Measurements from ENCODE around the gene TNFRSF14. TPM values are rescaled to one million over a fixed set of nuclear protein-coding genes. Genes with fewer than 3 reads are reported as not detected.
"Not testable (repeated sequence)": the region's sequence is repeated elsewhere in the genome, so short reads cannot be mapped to it uniquely, and the experiment has no call there.

The TNFRSF14 gene
- total RNA-seq, 4 donors from 2014 or later, result 36.3 to 47.5 (median 46.7) TPM

DNA sequence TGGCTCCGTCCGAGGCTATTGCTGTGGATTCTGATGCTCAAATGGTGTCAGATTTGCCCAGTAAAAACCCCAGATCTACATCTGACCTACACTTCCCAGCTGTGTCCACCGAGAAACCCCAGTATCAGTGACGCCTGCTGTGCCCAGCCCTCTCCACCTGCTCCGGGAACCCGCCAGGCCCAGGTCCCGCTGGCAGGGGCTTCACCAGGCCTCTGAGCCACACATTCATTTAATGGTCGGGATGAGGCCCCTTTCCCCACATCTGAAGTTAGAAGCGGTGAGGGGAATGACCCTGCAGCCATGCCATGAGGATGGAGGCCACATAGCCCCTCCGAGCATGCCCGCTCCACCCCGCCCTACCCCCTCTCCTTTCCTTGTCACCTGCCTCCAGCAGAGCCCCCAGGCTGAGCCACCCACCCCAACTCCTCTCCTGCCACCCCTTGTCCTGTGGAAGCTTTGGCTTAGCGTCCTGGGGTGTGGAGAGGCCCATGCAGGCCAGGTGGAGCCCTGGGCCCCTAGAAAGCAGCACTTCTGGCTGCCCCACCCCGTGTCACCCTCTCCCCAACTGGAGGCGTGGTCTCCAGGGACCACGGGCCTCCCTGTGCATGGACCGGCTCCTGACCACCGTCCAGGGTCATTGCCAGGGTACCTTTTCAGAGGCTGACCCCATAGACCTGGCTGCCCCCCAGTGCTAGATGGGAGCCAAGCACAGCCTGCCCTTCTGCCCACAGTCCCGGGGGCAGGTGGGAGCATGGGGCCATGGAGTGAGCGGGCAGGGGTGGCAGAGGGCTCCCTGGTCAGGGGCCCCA lies 8.0 kb downstream of the TNFRSF14 start:
- peaks cover 0 to 4% of the 10 kb centered on the region in 2 donors for H3K4me1 ChIP-seq
- no peak overlapping the region for H3K27ac ChIP-seq
- no peak overlapping the region for H3K4me3 ChIP-seq (replicated peaks in 1 of 3)
- H3K9me3 ChIP-seq, result no peaks in the 10 kb centered on the region
- 86 to 92% methylated on average over 16 to 19 of the region's 20 CpGs for WGBS, 2 donors
- TF ChIP-seq, protein P1, sequence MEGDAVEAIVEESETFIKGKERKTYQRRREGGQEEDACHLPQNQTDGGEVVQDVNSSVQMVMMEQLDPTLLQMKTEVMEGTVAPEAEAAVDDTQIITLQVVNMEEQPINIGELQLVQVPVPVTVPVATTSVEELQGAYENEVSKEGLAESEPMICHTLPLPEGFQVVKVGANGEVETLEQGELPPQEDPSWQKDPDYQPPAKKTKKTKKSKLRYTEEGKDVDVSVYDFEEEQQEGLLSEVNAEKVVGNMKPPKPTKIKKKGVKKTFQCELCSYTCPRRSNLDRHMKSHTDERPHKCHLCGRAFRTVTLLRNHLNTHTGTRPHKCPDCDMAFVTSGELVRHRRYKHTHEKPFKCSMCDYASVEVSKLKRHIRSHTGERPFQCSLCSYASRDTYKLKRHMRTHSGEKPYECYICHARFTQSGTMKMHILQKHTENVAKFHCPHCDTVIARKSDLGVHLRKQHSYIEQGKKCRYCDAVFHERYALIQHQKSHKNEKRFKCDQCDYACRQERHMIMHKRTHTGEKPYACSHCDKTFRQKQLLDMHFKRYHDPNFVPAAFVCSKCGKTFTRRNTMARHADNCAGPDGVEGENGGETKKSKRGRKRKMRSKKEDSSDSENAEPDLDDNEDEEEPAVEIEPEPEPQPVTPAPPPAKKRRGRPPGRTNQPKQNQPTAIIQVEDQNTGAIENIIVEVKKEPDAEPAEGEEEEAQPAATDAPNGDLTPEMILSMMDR (IDR thresholded peaks at IDR 0.05), result no peak
- no peak for TF ChIP-seq POLR2A (IDR thresholded peaks at IDR 0.05)
- intact Hi-C loops (cut with DNase I), result no loop called here
- no peaks in the 10 kb centered on the region for H3K27me3 ChIP-seq
- no peak for DNase-seq
- H3K36me3 ChIP-seq, result no peaks in the 10 kb centered on the region

DNA sequence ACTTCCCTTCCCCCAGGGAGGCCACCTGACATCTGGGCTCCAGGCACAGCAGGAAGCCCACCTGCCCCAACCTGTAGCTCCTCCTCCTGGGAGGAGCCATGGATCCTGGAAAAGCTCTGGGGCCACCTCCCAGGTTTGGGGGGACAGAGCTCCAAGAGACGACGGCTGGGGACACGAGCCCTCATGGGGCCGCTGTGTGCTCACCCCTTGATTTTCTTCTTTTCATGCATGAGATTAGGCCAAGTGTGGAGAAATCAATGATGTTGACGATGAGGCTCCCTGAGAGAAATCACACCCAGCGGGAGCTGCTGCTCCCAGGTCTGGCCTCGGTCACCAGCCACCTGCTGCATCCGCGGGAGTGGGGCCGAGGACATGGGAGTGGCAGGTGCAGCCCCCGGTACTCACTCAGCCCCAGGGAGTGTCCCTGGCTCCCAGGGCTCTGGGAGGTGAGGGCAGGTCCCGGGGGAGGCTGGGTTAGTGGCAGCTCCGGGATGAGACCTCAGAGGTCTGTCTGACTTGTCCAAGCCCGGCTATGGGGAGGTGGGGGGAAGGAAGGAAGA lies 8.7 kb downstream of the TNFRSF14 start:
- TF ChIP-seq, protein P1 (IDR thresholded peaks at IDR 0.05), result no peak
- no peaks in the 10 kb centered on the region for H3K36me3 ChIP-seq
- peaks cover 0 to 4% of the 10 kb centered on the region in 2 donors for H3K4me1 ChIP-seq
- 54 to 63% methylated on average over 9 to 14 of the region's 14 CpGs for WGBS, 2 donors
- H3K9me3 ChIP-seq, result no peaks in the 10 kb centered on the region
- H3K4me3 ChIP-seq (replicated peaks in 1 of 3), result no peak overlapping the region
- DNase-seq, result no peak
- intact Hi-C loops (cut with DNase I), result no loop called here
- H3K27me3 ChIP-seq, result no peaks in the 10 kb centered on the region
- no peak overlapping the region for H3K27ac ChIP-seq

- Histone ChIP-seq H3K27ac (no peak overlapping the region), H3K27me3 (no peaks in the 10 kb centered on the region), H3K36me3 (no peaks in the 10 kb centered on the region), H3K9me3 (no peaks in the 10 kb centered on the region), H3K4me1 (peaks cover 0 to 4% of the 10 kb centered on the region in 2 donors), H3K4me3 (replicated peaks in 1 of 3) (no peak overlapping the region)
- intact Hi-C loops (cut with DNase I), result no loop called here
- TF ChIP-seq POLR2A (IDR thresholded peaks at IDR 0.05), result no peak
- TF ChIP-seq, protein P1 (IDR thresholded peaks at IDR 0.05), result no peak
- DNase-seq, result no peak
- WGBS, 2 donors, result 75 to 89% methylated on average over 30 to 33 of the region's 34 CpGs
Observed at GRCh38 chr1:2566101-2567045, 10.2 kb downstream of the TNFRSF14 start.

- 90 to 95% methylated on average over 8 to 9 of the region's 16 CpGs for WGBS, 2 donors
- Histone ChIP-seq H3K4me1 (peaks cover 0 to 4% of the 10 kb centered on the region in 2 donors), H3K36me3 (no peaks in the 10 kb centered on the region), H3K9me3 (no peaks in the 10 kb centered on the region), H3K4me3 (replicated peaks in 1 of 3) (no peak overlapping the region), H3K27me3 (no peaks in the 10 kb centered on the region), H3K27ac (no peak overlapping the region)
- TF ChIP-seq, protein P1 (IDR thresholded peaks at IDR 0.05), result no peak
- no peak for TF ChIP-seq POLR2A (IDR thresholded peaks at IDR 0.05)
- intact Hi-C loops (cut with DNase I), result no loop called here
- DNase-seq, result no peak
Observed at GRCh38 chr1:2567083-2567679, 11.0 kb downstream of the TNFRSF14 start.

DNA sequence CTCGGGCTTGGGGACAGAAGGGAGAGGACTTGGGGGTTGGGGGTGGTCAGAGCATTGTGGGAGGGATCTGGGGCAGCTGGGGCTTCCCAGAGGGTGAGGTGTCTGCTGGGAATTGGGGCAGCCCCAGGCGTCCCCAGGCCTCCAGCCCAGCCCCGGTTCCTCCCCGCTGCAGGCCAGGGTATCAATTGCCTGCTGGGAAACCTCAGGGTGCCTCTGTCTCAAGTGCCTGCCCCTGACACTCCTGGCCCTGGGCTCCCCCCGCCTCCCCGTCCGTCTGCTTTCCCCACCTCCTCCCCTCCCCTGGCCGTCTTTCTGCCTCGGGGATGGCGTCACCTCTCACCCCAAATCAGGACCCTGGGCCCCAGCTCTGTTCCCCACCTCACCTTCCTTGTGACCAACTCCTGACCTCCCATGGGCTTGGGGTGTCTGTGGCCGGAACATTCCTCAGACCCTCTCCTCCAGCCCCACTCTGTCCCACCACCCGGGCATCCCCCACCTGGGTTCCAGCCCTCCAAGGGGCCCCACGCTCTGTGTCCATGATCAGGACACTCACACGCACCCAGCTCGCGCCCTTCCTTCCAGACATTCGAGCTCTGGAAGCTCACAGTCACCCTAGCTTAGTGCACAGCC lies 12.1 kb downstream of the TNFRSF14 start:
- H3K27ac ChIP-seq; H3K9me3 ChIP-seq; DNase-seq; intact Hi-C loops (cut with DNase I); H3K36me3 ChIP-seq; H3K27me3 ChIP-seq; H3K4me3 ChIP-seq (replicated peaks in 1 of 3); H3K4me1 ChIP-seq: not testable (repeated sequence)
- WGBS, 2 donors, result 56 to 100% methylated on average over 1 to 3 of the region's 17 CpGs
